RWPE2 (cell line): ENCODE data around the gene FANCC.

Source experiments
- ATAC-seq: fragments of 200-7000 bp; cut with Tn5 transposase; 3 replicates; pipeline ENCODE4 v1.9.1; 2021; ENCODE audit warnings: low read depth
- DNase-seq: peaks from one replicate; pipeline ENCODE4 v3.0.0-alpha.2; 2020; ENCODE audit warnings: low spot score
- H3K27ac ChIP-seq: fragments of 450-650 bp; 2 replicates; pipeline ENCODE4 v1.5.1; 2017; ENCODE audit warnings: mild to moderate bottlenecking; ENCODE audit not compliant: poor library complexity, severe bottlenecking
- H3K27me3 ChIP-seq: fragments of 250-450 bp; sonication (Bioruptor Pico); 2 replicates; pipeline ENCODE4 v1.5.1; 2021; ENCODE audit warnings: mild to moderate bottlenecking, moderate library complexity; ENCODE audit not compliant: insufficient read depth, poor library complexity, severe bottlenecking
- H3K36me3 ChIP-seq: fragments of 250-450 bp; sonication (Bioruptor Pico); 2 replicates; pipeline ENCODE4 v1.5.1; 2020; ENCODE audit warnings: low read depth, mild to moderate bottlenecking, moderate library complexity
- H3K4me1 ChIP-seq: fragments of 250-450 bp; sonication (Bioruptor Pico); 2 replicates; pipeline ENCODE4 v1.5.1; 2021; ENCODE audit warnings: mild to moderate bottlenecking, moderate library complexity; ENCODE audit not compliant: insufficient read depth, poor library complexity, severe bottlenecking
- H3K4me3 ChIP-seq: fragments of 250-450 bp; sonication (Bioruptor Pico); 2 replicates; pipeline ENCODE4 v1.5.1; 2021; ENCODE audit warnings: mild to moderate bottlenecking, moderate library complexity; ENCODE audit not compliant: severe bottlenecking
- H3K9me3 ChIP-seq: fragments of 250-450 bp; sonication (Bioruptor Pico); 2 replicates; pipeline ENCODE4 v1.5.1; 2021; ENCODE audit warnings: mild to moderate bottlenecking, moderate library complexity; ENCODE audit not compliant: severe bottlenecking
- TF ChIP-seq, protein P1 (sequence below): fragments of 450-650 bp; IDR thresholded peaks from one replicate; pipeline ENCODE4 v1.5.1; 2017; ENCODE audit warnings: mild to moderate bottlenecking, moderate library complexity; ENCODE audit not compliant: poor library complexity, severe bottlenecking

Gene FANCC

DNA sequence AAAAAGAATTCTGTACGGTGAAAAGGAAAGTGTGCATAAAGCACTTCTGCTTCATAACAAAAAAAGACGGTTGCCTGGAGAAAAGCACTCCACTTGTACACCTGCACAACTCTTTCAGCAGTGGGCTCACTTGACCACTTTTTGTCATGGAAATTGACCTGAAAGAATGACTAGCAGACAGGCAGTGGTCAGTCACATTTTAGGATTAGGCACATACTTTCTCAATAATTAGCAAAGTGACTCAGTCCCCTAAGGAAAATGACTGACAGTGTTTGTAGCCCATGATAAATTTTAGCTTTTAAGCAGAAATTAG lies 169.3 kb downstream of the FANCC start:
- Histone ChIP-seq H3K9me3 (no peaks in the 10 kb centered on the region), H3K36me3 (0 out of 2 replicates have a peak, but pooled peaks cover 4% of the 10 kb centered on the region), H3K4me3 (no peak overlapping the region), H3K27ac (no peak overlapping the region), H3K27me3 (no peaks in the 10 kb centered on the region), H3K4me1 (no peaks in the 10 kb centered on the region)
- no peak for ATAC-seq
- DNase-seq: no peak
- TF ChIP-seq, protein P1, sequence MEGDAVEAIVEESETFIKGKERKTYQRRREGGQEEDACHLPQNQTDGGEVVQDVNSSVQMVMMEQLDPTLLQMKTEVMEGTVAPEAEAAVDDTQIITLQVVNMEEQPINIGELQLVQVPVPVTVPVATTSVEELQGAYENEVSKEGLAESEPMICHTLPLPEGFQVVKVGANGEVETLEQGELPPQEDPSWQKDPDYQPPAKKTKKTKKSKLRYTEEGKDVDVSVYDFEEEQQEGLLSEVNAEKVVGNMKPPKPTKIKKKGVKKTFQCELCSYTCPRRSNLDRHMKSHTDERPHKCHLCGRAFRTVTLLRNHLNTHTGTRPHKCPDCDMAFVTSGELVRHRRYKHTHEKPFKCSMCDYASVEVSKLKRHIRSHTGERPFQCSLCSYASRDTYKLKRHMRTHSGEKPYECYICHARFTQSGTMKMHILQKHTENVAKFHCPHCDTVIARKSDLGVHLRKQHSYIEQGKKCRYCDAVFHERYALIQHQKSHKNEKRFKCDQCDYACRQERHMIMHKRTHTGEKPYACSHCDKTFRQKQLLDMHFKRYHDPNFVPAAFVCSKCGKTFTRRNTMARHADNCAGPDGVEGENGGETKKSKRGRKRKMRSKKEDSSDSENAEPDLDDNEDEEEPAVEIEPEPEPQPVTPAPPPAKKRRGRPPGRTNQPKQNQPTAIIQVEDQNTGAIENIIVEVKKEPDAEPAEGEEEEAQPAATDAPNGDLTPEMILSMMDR: no peak

- Histone ChIP-seq H3K36me3 (0 out of 2 replicates have a peak, but pooled peaks cover 4% of the 10 kb centered on the region), H3K4me3 (no peak overlapping the region), H3K9me3 (no peaks in the 10 kb centered on the region), H3K27ac (no peak overlapping the region), H3K27me3 (no peaks in the 10 kb centered on the region), H3K4me1 (no peaks in the 10 kb centered on the region)
- DNase-seq (no peak), ATAC-seq (no peak)
- TF ChIP-seq, protein P1: no peak
Measured at GRCh38 chr9:95147452-95148207, 169.9 kb downstream of the FANCC start.

GRCh38 chr9:95143591-95144561 lies 173.6 kb downstream of the FANCC start:
- no peaks in the 10 kb centered on the region for H3K27me3 ChIP-seq
- no peak overlapping the region for H3K4me3 ChIP-seq
- H3K36me3 ChIP-seq: 0 out of 2 replicates have a peak, but pooled peaks cover 4% of the 10 kb centered on the region
- DNase-seq: no peak
- TF ChIP-seq, protein P1: no peak
- H3K4me1 ChIP-seq: no peaks in the 10 kb centered on the region
- ATAC-seq: no peak
- no peaks in the 10 kb centered on the region for H3K9me3 ChIP-seq
- H3K27ac ChIP-seq: no peak overlapping the region

- Histone ChIP-seq H3K4me1 (no peaks in the 10 kb centered on the region), H3K27me3 (no peaks in the 10 kb centered on the region), H3K9me3 (no peaks in the 10 kb centered on the region), H3K4me3 (no peak overlapping the region), H3K27ac (no peak overlapping the region), H3K36me3 (0 out of 2 replicates have a peak, but pooled peaks cover 4% of the 10 kb centered on the region)
- DNase-seq: no peak
- TF ChIP-seq, protein P1: no peak
- ATAC-seq: no peak
Measured at GRCh38 chr9:95142728-95143127, 174.8 kb downstream of the FANCC start.
